Lower leg skin (tissue), 3 donors: ENCODE measurements around the gene RNF157.

Experiments used
- POLR2A ChIP-seq, 2 donors: fragments of 450-650 bp; IDR thresholded peaks; one replicate each; pipeline ENCODE4 v1.6.1; 2016 to 2017; ENCODE audit warnings: antibody characterized with exemption in 2 of 2, mild to moderate bottlenecking in 1 of 2, moderate library complexity in 1 of 2
- TF ChIP-seq, protein P1 (sequence below), 3 donors: fragments of 450-650 bp; IDR thresholded peaks; one replicate each; pipeline ENCODE4 v1.5.1; 2016; ENCODE audit warnings: antibody characterized with exemption in 3 of 3, mild to moderate bottlenecking in 3 of 3, moderate library complexity in 2 of 3

DNA sequence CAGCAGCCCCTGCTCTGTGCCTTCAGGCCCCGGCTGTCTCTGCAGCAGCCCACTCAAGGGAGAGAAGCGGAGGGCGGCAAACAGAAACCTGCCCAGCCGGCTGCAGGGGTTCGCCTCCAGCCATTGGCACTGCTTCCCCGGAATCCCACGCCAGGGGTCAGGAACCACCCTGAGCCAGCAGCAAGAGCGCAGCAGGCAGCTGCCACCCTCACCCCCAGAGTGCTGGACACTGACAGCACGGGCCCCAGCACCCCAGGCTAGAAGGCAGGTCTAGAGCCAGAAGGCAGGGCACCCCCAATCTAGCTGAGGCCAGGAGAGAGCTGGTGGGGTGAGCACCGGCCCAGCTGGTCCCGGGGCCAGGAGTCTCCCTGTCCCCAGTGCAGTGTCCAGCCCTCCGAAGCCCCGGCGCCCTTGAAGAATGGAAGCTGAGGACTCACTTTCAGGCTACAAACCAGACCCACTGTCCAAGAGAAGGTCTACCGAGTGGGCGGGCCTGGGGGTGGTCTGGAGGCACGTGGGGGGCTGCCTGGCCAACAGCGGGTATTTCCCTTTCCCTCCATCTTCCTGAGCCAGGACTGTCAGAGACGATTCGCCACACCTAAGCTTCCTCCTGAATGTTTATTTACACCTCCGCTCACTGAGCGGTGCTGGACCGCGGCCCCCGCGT is 33.3 kb upstream of the RNF157 start:
- TF ChIP-seq, protein P1, sequence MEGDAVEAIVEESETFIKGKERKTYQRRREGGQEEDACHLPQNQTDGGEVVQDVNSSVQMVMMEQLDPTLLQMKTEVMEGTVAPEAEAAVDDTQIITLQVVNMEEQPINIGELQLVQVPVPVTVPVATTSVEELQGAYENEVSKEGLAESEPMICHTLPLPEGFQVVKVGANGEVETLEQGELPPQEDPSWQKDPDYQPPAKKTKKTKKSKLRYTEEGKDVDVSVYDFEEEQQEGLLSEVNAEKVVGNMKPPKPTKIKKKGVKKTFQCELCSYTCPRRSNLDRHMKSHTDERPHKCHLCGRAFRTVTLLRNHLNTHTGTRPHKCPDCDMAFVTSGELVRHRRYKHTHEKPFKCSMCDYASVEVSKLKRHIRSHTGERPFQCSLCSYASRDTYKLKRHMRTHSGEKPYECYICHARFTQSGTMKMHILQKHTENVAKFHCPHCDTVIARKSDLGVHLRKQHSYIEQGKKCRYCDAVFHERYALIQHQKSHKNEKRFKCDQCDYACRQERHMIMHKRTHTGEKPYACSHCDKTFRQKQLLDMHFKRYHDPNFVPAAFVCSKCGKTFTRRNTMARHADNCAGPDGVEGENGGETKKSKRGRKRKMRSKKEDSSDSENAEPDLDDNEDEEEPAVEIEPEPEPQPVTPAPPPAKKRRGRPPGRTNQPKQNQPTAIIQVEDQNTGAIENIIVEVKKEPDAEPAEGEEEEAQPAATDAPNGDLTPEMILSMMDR (IDR thresholded peaks at IDR 0.05), result no peak
- no peak for TF ChIP-seq POLR2A (IDR thresholded peaks at IDR 0.05)
